Tibial nerve (tissue), 4 donors: Measurements from ENCODE around the gene ELP4.

Experiments used
- EP300 ChIP-seq, 2 donors: sonication (generic); formaldehyde crosslinking; IDR thresholded peaks; one replicate each; pipeline ENCODE4 v1.6.1; 2017; ENCODE audit warnings: antibody characterized with exemption in 2 of 2, mild to moderate bottlenecking in 1 of 2
- TF ChIP-seq, protein P1 (sequence below), 5 experiments: fragments of 200-600 bp in 3 of 5; fragments of 450-650 bp in 2 of 5; sonication (generic) in 3 of 5; IDR thresholded peaks; one replicate each; pipeline ENCODE4 v1.5.1; 2016 to 2019; ENCODE audit warnings: antibody characterized with exemption in 5 of 5, mild to moderate bottlenecking in 3 of 5, moderate library complexity in 2 of 5

DNA sequence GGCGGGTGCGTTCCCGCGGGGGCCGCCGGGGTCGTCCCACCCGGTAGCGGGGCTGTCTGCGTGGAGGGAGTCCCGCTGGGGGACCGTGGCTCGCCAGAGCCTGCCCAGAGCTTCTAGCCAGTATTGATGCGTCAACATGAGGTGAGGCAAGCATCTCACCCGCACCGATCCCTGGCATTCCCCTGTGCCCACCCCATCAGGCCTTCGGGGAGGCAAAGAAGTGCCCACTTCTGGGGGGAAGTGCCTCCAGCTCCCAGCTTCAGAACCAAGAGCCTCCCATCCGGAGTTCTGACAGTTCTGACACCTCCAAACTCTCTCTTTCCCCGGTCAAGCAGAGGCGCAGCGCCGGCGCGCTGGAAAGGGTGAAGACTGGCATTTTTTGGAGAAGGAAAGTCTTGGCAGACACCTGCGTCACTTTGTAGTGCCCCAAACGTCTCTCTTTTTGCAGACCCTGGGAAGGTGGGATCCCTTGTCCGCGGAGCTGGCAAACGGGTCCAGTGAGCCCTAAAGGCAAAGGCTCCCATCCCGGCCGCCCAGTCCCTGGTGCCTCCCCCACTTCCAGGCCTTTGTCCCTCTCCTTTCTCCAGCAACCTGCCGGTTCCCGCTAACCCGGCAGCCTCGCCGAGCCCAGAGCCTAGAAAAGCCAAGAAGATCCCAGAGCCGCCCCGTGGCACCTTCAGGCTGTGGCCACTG lies 304.8 kb downstream of the ELP4 start:
- TF ChIP-seq, protein P1, sequence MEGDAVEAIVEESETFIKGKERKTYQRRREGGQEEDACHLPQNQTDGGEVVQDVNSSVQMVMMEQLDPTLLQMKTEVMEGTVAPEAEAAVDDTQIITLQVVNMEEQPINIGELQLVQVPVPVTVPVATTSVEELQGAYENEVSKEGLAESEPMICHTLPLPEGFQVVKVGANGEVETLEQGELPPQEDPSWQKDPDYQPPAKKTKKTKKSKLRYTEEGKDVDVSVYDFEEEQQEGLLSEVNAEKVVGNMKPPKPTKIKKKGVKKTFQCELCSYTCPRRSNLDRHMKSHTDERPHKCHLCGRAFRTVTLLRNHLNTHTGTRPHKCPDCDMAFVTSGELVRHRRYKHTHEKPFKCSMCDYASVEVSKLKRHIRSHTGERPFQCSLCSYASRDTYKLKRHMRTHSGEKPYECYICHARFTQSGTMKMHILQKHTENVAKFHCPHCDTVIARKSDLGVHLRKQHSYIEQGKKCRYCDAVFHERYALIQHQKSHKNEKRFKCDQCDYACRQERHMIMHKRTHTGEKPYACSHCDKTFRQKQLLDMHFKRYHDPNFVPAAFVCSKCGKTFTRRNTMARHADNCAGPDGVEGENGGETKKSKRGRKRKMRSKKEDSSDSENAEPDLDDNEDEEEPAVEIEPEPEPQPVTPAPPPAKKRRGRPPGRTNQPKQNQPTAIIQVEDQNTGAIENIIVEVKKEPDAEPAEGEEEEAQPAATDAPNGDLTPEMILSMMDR (IDR thresholded peaks at IDR 0.05), result no peak
- no peak for TF ChIP-seq EP300 (IDR thresholded peaks at IDR 0.05)
